ENCODE results near the gene MICAL3. TPM values are rescaled to one million over a fixed set of nuclear protein-coding genes. Genes with fewer than 3 reads are reported as not detected.

Gene MICAL3
- total RNA-seq, 1 donor from 2014 or later: 103 TPM

DNA sequence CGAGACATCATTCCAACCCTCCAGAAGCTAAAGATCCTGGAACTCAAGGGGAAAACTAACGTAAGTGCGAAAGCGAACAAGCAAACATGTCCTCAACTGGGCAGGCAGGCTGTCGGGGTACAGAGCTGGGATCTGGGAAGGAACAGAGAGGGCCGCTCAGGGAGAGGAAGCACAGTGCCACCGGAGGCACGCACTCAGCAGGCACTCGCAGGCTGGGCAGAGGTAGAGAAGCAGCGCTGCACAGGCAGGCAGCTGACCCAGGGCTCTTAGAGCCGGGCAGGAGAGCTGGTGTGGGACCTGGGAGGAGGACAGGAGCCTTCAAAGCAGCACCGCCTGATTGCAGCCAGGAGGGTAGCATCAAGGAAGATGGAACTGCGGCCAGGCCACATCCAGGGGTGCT is 62.2 kb downstream of the MICAL3 start:
- Mint-ChIP-seq H3K27ac (no peak overlapping the region), H3K4me3 (no peak overlapping the region), H3K9me3 (no peaks in the 10 kb centered on the region), H3K4me1 (peaks cover 40% of the 10 kb centered on the region), H3K36me3 (no peaks in the 10 kb centered on the region), H3K27me3 (ENCODE audit: low read depth) (no peaks in the 10 kb centered on the region)
- no peak for DNase-seq (ENCODE audit: low spot score in 2 of 2, unreplicated experiment in 2 of 2)
- TF ChIP-seq, protein P1, sequence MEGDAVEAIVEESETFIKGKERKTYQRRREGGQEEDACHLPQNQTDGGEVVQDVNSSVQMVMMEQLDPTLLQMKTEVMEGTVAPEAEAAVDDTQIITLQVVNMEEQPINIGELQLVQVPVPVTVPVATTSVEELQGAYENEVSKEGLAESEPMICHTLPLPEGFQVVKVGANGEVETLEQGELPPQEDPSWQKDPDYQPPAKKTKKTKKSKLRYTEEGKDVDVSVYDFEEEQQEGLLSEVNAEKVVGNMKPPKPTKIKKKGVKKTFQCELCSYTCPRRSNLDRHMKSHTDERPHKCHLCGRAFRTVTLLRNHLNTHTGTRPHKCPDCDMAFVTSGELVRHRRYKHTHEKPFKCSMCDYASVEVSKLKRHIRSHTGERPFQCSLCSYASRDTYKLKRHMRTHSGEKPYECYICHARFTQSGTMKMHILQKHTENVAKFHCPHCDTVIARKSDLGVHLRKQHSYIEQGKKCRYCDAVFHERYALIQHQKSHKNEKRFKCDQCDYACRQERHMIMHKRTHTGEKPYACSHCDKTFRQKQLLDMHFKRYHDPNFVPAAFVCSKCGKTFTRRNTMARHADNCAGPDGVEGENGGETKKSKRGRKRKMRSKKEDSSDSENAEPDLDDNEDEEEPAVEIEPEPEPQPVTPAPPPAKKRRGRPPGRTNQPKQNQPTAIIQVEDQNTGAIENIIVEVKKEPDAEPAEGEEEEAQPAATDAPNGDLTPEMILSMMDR (IDR thresholded peaks at IDR 0.05; ENCODE audit: unreplicated experiment): no peak

DNA sequence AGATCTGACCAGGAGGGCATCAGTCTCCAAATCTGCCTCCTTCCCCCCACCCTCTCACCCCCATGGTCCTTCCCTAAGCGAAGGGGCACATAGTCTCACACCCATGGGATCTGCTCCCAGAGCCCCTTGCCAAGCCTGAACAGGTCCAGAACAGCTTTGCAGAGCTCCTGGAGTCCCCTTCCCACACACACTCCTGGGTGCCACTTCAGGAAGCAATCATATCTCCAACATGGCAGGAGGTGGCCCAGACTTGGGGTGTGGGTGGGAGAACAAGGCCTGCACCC is 63.0 kb downstream of the MICAL3 start:
- H3K4me1 Mint-ChIP-seq: peaks cover 35% of the 10 kb centered on the region
- no peak for DNase-seq (ENCODE audit: low spot score in 2 of 2, unreplicated experiment in 2 of 2)
- H3K27ac Mint-ChIP-seq: no peak overlapping the region
- TF ChIP-seq, protein P1 (IDR thresholded peaks at IDR 0.05; ENCODE audit: unreplicated experiment): no peak
- H3K4me3 Mint-ChIP-seq: no peak overlapping the region
- H3K9me3 Mint-ChIP-seq: no peaks in the 10 kb centered on the region
- no peaks in the 10 kb centered on the region for H3K36me3 Mint-ChIP-seq
- H3K27me3 Mint-ChIP-seq (ENCODE audit: low read depth): no peaks in the 10 kb centered on the region

DNA sequence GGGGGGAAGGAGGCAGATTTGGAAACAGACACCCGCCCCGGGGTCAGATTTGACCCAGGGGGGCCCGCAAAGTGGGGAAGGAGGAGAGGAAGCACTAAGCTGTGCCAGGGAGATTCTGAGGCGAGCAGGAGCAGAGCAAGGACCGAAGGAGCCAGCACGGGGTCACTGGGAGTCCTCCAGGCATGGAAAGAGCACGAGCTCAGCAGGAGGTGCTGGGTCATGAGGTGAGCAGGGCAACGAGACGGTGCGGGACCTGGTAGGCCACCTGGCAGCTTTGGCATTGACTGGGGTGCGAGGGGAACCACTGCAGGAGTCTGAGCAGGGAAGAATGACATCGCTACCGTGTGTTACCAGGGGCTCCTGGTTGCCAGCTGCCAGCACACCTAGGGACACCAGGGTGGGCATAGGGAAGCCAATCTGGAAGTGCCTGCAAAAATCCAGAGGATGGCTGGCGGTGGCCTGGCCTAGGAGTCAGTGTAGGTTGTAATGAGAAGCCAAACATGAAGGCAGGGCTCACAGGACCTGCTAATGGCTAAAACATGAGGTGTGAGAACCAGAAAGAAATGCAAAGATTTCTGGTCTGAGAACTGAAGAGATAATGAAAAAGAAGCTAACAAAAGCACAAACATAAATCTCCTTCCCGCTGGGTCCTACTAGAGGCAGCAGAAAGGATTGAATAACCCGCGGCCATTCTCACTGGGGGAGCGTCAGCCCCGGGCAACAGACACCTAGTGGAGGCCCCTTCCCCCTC is 63.5 kb downstream of the MICAL3 start:
- H3K36me3 Mint-ChIP-seq: no peaks in the 10 kb centered on the region
- no peak overlapping the region for H3K4me3 Mint-ChIP-seq
- H3K27ac Mint-ChIP-seq: no peak overlapping the region
- peaks cover 33% of the 10 kb centered on the region for H3K4me1 Mint-ChIP-seq
- no peaks in the 10 kb centered on the region for H3K27me3 Mint-ChIP-seq (ENCODE audit: low read depth)
- DNase-seq (ENCODE audit: low spot score in 2 of 2, unreplicated experiment in 2 of 2): no peak
- H3K9me3 Mint-ChIP-seq: no peaks in the 10 kb centered on the region
- TF ChIP-seq, protein P1 (IDR thresholded peaks at IDR 0.05; ENCODE audit: unreplicated experiment): no peak

DNA sequence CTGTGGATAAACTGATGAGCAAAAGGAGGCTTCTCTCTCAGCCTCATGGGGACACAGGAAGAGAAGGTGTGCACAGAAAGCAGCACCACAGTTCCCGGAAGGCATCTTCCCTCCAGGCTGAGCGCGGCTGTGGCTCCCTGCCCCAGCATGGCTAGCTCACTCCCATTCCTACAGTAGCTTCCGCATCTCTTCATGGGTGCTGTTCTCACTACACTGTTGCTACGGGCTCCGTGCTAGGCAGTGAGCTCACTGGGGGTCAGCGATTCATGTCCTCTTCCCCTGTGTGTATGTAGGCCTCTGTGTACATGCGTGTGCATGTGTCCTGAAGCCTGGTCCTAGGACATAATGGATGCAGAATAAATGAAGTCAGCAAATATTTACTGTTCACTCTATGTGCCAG is 64.3 kb downstream of the MICAL3 start:
- Mint-ChIP-seq H3K4me1 (peaks cover 39% of the 10 kb centered on the region), H3K27ac (peak overlapping the region; percentile 38), H3K36me3 (no peaks in the 10 kb centered on the region), H3K4me3 (no peak overlapping the region), H3K27me3 (ENCODE audit: low read depth) (no peaks in the 10 kb centered on the region), H3K9me3 (no peaks in the 10 kb centered on the region)
- no peak for DNase-seq (ENCODE audit: low spot score in 2 of 2, unreplicated experiment in 2 of 2)
- TF ChIP-seq, protein P1 (IDR thresholded peaks at IDR 0.05; ENCODE audit: unreplicated experiment): no peak

DNA sequence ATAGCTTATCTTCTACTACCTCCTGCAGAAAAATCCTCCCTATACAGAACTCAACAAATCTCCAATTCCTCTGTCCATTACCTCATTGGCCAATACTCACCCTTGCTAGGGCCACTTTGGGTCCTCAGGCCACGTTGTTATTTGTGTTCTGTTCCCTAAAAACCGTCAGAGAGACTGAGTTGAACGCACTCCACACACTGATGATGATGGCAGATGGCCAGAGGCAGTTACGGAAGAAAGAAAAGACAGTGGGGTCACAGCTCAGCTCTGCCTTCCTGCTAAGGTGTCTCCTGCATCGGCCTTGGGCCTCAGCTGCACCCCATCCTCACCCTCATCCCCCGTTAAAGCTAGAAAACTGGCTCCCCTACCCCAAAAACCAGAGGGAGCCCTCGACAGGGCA is 66.2 kb downstream of the MICAL3 start:
- Mint-ChIP-seq H3K9me3 (no peaks in the 10 kb centered on the region), H3K27me3 (ENCODE audit: low read depth) (no peaks in the 10 kb centered on the region), H3K4me3 (no peak overlapping the region), H3K27ac (no peak overlapping the region), H3K4me1 (peaks cover 35% of the 10 kb centered on the region), H3K36me3 (no peaks in the 10 kb centered on the region)
- no peak for DNase-seq (ENCODE audit: low spot score in 2 of 2, unreplicated experiment in 2 of 2)
- TF ChIP-seq, protein P1 (IDR thresholded peaks at IDR 0.05; ENCODE audit: unreplicated experiment): no peak

DNA sequence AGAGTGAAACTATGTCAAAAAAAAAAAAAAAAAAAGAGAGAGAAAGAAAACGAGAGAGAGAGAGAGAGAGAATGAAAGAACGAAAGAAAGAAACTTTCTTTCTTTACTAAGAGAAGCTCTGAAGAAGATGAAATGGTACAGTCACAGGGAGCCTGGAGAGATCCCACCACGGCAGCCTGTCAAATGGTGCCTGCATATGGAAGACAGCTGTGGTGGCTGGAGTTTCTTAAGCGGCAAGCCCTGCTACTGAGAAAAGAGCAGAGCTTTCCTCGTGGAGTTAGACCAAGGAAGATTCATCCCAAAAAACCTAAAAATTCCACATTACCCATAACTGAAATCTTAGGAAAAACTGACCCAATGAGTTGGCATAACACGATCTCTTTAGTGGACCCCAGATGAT is 66.7 kb downstream of the MICAL3 start:
- H3K4me3 Mint-ChIP-seq: no peak overlapping the region
- DNase-seq (ENCODE audit: low spot score in 2 of 2, unreplicated experiment in 2 of 2): no peak
- H3K27ac Mint-ChIP-seq: peak overlapping the region; percentile 48
- TF ChIP-seq, protein P1 (IDR thresholded peaks at IDR 0.05; ENCODE audit: unreplicated experiment): no peak
- no peaks in the 10 kb centered on the region for H3K27me3 Mint-ChIP-seq (ENCODE audit: low read depth)
- H3K9me3 Mint-ChIP-seq: no peaks in the 10 kb centered on the region
- H3K4me1 Mint-ChIP-seq: peaks cover 35% of the 10 kb centered on the region
- no peaks in the 10 kb centered on the region for H3K36me3 Mint-ChIP-seq

All from mesothelial cell of epicardium (in vitro differentiated cells).